LNCAP (cell line): ENCODE data around the gene METTL26.

Experiments used
- CTCF ChIP-seq: fragments of 450-650 bp; IDR thresholded peaks from 2 replicates; pipeline ENCODE4 v1.5.1; 2017; ENCODE audit warnings: mild to moderate bottlenecking

Gene METTL26

GRCh38 chr16:635573-636205, 416 bp downstream of the METTL26 start:
- TF ChIP-seq CTCF: no peak

- TF ChIP-seq CTCF: no peak
Observed at GRCh38 chr16:634996-635395, 1.1 kb downstream of the METTL26 start.

- TF ChIP-seq CTCF: no peak
Observed at GRCh38 chr16:634051-634670, 1.9 kb downstream of the METTL26 start.

GRCh38 chr16:633336-634050, 2.6 kb downstream of the METTL26 start:
- no peak for TF ChIP-seq CTCF

GRCh38 chr16:632486-633335, 3.4 kb downstream of the METTL26 start:
- no peak for TF ChIP-seq CTCF

GRCh38 chr16:631808-632358, 4.2 kb downstream of the METTL26 start:
- TF ChIP-seq CTCF: no peak

- TF ChIP-seq CTCF: no peak
Observed at GRCh38 chr16:630815-631405, 5.2 kb downstream of the METTL26 start, which contains the start of gene WFIKKN1. WFIKKN1 (plus strand) TSS chr16:630985; CDS start chr16:631254, 269 bp downstream.
